GM19397 (cell line): Measurements from ENCODE around the gene POMT2.

Experiments
- ATAC-seq: cut with Tn5 transposase; IDR thresholded peaks from one replicate; pipeline ENCODE4 v1.9.1; 2021; ENCODE audit warnings: mild to moderate bottlenecking, moderate library complexity; ENCODE audit not compliant: unreplicated experiment

POMT2 gene

GRCh38 chr14:77242752-77243151 is 77.9 kb downstream of the POMT2 start:
- ATAC-seq: no peak

- no peak for ATAC-seq
These were observed 78.7 kb downstream of the POMT2 start for GRCh38 chr14:77241955-77242354.

- ATAC-seq: no peak
These were observed 80.3 kb downstream of the POMT2 start for GRCh38 chr14:77240336-77240915.

- no peak for ATAC-seq
These were observed 81.3 kb downstream of the POMT2 start for GRCh38 chr14:77239412-77239811.

- no peak for ATAC-seq
These were observed 81.7 kb downstream of the POMT2 start for GRCh38 chr14:77238996-77239395.

GRCh38 chr14:77238356-77238755 is 82.3 kb downstream of the POMT2 start:
- ATAC-seq: no peak

- ATAC-seq: no peak
These were observed 83.9 kb downstream of the POMT2 start for GRCh38 chr14:77236814-77237213.

- no peak for ATAC-seq
These were observed 89.0 kb downstream of the POMT2 start for GRCh38 chr14:77231721-77232120.

GRCh38 chr14:77230914-77231313 is 89.8 kb downstream of the POMT2 start:
- ATAC-seq: no peak

- no peak for ATAC-seq
These were observed 92.6 kb downstream of the POMT2 start for GRCh38 chr14:77228056-77228455.

- no peak for ATAC-seq
These were observed 94.7 kb downstream of the POMT2 start for GRCh38 chr14:77225892-77226557.

GRCh38 chr14:77225254-77225653 is 95.4 kb downstream of the POMT2 start:
- ATAC-seq: no peak
